SK-N-SH treated with all-trans-retinoic acid at 6 μM for 48 hours (cell line): Measurements from ENCODE around the gene ARAP1.

Experiments
- ATAC-seq: fragments of 200-7000 bp; cut with Tn5 transposase; 3 replicates; pipeline ENCODE4 v1.9.1; 2020; ENCODE audit warnings: mild to moderate bottlenecking, moderate library complexity
- ARNTL ChIP-seq: fragments of 450-650 bp; formaldehyde crosslinking; IDR thresholded peaks from 2 replicates; pipeline ENCODE4 v1.5.0; 2020; ENCODE audit warnings: low read depth, mild to moderate bottlenecking, moderate library complexity, borderline replicate concordance
- BACH2 ChIP-seq: fragments of 250-450 bp; sonication (Bioruptor Pico); IDR thresholded peaks from 2 replicates; pipeline ENCODE4 v1.9.0; 2021; ENCODE audit warnings: mild to moderate bottlenecking, borderline replicate concordance
- CSDC2 ChIP-seq: fragments of 250-450 bp; sonication (Bioruptor Pico); IDR thresholded peaks from 2 replicates; pipeline ENCODE4 v1.5.0; 2020; ENCODE audit warnings: mild to moderate bottlenecking, moderate library complexity
- ESRRG ChIP-seq: fragments of 250-450 bp; sonication (Bioruptor Pico); IDR thresholded peaks from 2 replicates; pipeline ENCODE4 v1.6.1; 2021; ENCODE audit warnings: mild to moderate bottlenecking
- OSR1 ChIP-seq: fragments of 250-450 bp; sonication (Bioruptor Pico); IDR thresholded peaks from 2 replicates; pipeline ENCODE4 v1.8.0; 2022; ENCODE audit warnings: moderate library complexity, mild to moderate bottlenecking, inconsistent platforms
- SNAI2 ChIP-seq: fragments of 250-450 bp; sonication (Bioruptor Pico); IDR thresholded peaks from 2 replicates; pipeline ENCODE4 v1.5.0; 2020; ENCODE audit warnings: mild to moderate bottlenecking, moderate library complexity
- TCF4 ChIP-seq: fragments of 250-450 bp; sonication (Bioruptor Pico); IDR thresholded peaks from 2 replicates; pipeline ENCODE4 v1.8.0; 2021; ENCODE audit warnings: mild to moderate bottlenecking, moderate library complexity, borderline replicate concordance
- TOX ChIP-seq: fragments of 250-450 bp; sonication (Bioruptor Pico); IDR thresholded peaks from 2 replicates; pipeline ENCODE4 v1.8.0; 2021; ENCODE audit warnings: mild to moderate bottlenecking, moderate library complexity, borderline replicate concordance
- ZNF565 ChIP-seq: fragments of 450-650 bp; formaldehyde crosslinking; conservative IDR thresholded peaks from 2 replicates; pipeline ENCODE4 v1.5.0; 2020; ENCODE audit warnings: low read depth, mild to moderate bottlenecking, moderate library complexity
- ZNF70 ChIP-seq: fragments of 450-650 bp; formaldehyde crosslinking; IDR thresholded peaks from 2 replicates; pipeline ENCODE4 v1.5.0; 2020; ENCODE audit warnings: mild to moderate bottlenecking, moderate library complexity
- TF ChIP-seq, protein P1 (sequence below): fragments of 250-450 bp; sonication (Bioruptor Pico); IDR thresholded peaks from 2 replicates; pipeline ENCODE4 v1.5.1; 2021; ENCODE audit warnings: mild to moderate bottlenecking, moderate library complexity
- TF ChIP-seq, protein P2 (sequence below): fragments of 250-450 bp; sonication (Bioruptor Pico); IDR thresholded peaks from 2 replicates; pipeline ENCODE4 v1.5.1; 2020; ENCODE audit warnings: low read depth, mild to moderate bottlenecking, moderate library complexity
- TF ChIP-seq, protein P3 (sequence below): fragments of 250-450 bp; sonication (Bioruptor Pico); IDR thresholded peaks from 2 replicates; pipeline ENCODE4 v1.8.0; 2020; ENCODE audit warnings: mild to moderate bottlenecking, moderate library complexity, borderline replicate concordance
- TF ChIP-seq, protein P4 (sequence below): fragments of 250-450 bp; sonication (Bioruptor Pico); IDR thresholded peaks from 2 replicates; pipeline ENCODE4 v1.5.0; 2020; ENCODE audit warnings: mild to moderate bottlenecking, moderate library complexity
- TF ChIP-seq, protein P5 (sequence below): fragments of 250-450 bp; sonication (Bioruptor Pico); IDR thresholded peaks from 2 replicates; pipeline ENCODE4 v1.8.0; 2021; ENCODE audit warnings: low read depth, mild to moderate bottlenecking, moderate library complexity, borderline replicate concordance

The ARAP1 gene

DNA sequence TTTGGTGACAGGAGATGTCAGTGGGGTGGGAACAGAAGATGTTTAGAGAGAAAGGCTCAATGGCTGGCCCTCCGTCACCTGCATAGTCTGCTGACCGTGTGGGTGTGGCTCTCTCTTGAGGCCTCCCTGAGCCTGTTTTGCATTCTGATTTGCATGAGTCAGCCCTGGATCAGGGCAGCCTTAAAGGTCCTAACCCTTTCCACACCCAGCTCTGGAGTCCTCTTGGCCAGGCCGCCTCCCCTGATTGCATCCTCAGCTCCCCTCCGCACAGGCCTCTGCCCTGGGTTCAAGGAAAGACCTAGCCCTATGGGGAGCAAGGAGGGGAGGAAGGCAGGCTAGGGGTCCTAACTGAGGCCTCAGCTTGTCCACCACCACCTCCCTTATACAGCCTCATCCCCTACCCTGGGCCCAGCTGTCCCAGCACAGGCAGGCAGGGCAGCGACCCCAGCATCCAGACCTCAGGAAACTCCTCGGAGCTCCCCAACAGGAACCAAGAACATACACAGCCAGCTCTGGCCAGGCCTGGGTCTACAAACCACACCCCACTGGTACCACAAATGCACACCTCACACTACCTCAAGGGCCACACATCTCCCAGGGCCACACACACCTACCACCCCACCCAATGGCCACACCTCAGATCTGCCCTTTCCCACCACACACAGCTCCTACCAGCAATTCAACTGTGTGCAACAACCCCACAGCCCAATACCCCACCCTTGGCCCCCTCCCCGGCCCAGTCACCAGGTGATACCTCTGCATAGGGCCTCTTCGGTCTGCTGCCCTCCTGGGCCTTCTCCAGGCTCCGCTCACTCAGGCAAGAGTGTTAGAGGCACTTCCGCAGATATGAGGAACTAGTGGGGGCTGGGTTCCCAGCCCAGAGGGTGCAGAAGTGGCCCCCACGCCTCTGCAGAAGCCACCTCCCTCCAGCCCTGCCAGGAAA lies 13.7 kb downstream of the ARAP1 start:
- no peak for ATAC-seq
- no peak for TF ChIP-seq ZNF565 (CRISPR knock-in tag)
- TF ChIP-seq, protein P1, sequence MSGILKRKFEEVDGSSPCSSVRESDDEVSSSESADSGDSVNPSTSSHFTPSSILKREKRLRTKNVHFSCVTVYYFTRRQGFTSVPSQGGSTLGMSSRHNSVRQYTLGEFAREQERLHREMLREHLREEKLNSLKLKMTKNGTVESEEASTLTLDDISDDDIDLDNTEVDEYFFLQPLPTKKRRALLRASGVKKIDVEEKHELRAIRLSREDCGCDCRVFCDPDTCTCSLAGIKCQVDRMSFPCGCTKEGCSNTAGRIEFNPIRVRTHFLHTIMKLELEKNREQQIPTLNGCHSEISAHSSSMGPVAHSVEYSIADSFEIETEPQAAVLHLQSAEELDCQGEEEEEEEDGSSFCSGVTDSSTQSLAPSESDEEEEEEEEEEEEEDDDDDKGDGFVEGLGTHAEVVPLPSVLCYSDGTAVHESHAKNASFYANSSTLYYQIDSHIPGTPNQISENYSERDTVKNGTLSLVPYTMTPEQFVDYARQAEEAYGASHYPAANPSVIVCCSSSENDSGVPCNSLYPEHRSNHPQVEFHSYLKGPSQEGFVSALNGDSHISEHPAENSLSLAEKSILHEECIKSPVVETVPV (CRISPR knock-in tag), result no peak
- no peak for TF ChIP-seq ARNTL (CRISPR knock-in tag)
- TF ChIP-seq, protein P2, sequence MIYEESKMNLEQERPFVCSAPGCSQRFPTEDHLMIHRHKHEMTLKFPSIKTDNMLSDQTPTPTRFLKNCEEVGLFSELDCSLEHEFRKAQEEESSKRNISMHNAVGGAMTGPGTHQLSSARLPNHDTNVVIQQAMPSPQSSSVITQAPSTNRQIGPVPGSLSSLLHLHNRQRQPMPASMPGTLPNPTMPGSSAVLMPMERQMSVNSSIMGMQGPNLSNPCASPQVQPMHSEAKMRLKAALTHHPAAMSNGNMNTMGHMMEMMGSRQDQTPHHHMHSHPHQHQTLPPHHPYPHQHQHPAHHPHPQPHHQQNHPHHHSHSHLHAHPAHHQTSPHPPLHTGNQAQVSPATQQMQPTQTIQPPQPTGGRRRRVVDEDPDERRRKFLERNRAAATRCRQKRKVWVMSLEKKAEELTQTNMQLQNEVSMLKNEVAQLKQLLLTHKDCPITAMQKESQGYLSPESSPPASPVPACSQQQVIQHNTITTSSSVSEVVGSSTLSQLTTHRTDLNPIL (CRISPR knock-in tag), result no peak
- TF ChIP-seq, protein P3, sequence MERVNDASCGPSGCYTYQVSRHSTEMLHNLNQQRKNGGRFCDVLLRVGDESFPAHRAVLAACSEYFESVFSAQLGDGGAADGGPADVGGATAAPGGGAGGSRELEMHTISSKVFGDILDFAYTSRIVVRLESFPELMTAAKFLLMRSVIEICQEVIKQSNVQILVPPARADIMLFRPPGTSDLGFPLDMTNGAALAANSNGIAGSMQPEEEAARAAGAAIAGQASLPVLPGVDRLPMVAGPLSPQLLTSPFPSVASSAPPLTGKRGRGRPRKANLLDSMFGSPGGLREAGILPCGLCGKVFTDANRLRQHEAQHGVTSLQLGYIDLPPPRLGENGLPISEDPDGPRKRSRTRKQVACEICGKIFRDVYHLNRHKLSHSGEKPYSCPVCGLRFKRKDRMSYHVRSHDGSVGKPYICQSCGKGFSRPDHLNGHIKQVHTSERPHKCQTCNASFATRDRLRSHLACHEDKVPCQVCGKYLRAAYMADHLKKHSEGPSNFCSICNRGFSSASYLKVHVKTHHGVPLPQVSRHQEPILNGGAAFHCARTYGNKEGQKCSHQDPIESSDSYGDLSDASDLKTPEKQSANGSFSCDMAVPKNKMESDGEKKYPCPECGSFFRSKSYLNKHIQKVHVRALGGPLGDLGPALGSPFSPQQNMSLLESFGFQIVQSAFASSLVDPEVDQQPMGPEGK (CRISPR knock-in tag), result no peak
- TF ChIP-seq, protein P4, sequence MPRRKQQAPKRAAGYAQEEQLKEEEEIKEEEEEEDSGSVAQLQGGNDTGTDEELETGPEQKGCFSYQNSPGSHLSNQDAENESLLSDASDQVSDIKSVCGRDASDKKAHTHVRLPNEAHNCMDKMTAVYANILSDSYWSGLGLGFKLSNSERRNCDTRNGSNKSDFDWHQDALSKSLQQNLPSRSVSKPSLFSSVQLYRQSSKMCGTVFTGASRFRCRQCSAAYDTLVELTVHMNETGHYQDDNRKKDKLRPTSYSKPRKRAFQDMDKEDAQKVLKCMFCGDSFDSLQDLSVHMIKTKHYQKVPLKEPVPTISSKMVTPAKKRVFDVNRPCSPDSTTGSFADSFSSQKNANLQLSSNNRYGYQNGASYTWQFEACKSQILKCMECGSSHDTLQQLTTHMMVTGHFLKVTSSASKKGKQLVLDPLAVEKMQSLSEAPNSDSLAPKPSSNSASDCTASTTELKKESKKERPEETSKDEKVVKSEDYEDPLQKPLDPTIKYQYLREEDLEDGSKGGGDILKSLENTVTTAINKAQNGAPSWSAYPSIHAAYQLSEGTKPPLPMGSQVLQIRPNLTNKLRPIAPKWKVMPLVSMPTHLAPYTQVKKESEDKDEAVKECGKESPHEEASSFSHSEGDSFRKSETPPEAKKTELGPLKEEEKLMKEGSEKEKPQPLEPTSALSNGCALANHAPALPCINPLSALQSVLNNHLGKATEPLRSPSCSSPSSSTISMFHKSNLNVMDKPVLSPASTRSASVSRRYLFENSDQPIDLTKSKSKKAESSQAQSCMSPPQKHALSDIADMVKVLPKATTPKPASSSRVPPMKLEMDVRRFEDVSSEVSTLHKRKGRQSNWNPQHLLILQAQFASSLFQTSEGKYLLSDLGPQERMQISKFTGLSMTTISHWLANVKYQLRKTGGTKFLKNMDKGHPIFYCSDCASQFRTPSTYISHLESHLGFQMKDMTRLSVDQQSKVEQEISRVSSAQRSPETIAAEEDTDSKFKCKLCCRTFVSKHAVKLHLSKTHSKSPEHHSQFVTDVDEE, result no peak
- no peak for TF ChIP-seq TCF4
- TF ChIP-seq TOX (CRISPR knock-in tag), result no peak
- TF ChIP-seq OSR1 (CRISPR knock-in tag), result no peak
- TF ChIP-seq CSDC2 (CRISPR knock-in tag), result no peak
- no peak for TF ChIP-seq SNAI2 (CRISPR knock-in tag)
- no peak for TF ChIP-seq BACH2
- no peak for TF ChIP-seq ESRRG

DNA sequence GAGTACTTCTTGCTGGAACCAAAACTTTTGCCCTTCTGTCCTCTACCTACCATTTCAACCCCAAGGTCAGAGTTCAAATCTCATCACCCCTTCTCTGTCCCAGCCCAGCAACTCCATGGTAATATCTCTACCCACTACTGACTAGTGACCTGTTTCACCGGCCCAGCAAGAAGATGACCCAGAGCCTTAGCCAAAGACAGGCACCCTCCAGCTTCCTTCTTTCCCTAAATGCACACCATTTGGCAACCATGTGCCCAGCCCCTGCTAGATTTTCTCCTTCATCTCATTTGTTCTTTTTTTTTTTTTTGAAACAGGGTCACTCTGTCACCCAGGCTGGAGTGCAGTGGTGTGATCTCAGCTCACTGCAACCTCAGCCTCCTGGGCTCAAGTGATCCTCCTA lies 14.9 kb downstream of the ARAP1 start:
- no peak for ATAC-seq
- TF ChIP-seq, protein P2 (CRISPR knock-in tag), result no peak
- TF ChIP-seq, protein P3 (CRISPR knock-in tag), result no peak
- no peak for TF ChIP-seq ZNF70
- TF ChIP-seq, protein P5, sequence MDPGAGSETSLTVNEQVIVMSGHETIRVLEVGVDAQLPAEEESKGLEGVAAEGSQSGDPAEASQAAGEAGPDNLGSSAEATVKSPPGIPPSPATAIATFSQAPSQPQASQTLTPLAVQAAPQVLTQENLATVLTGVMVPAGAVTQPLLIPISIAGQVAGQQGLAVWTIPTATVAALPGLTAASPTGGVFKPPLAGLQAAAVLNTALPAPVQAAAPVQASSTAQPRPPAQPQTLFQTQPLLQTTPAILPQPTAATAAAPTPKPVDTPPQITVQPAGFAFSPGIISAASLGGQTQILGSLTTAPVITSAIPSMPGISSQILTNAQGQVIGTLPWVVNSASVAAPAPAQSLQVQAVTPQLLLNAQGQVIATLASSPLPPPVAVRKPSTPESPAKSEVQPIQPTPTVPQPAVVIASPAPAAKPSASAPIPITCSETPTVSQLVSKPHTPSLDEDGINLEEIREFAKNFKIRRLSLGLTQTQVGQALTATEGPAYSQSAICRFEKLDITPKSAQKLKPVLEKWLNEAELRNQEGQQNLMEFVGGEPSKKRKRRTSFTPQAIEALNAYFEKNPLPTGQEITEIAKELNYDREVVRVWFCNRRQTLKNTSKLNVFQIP (CRISPR knock-in tag), result no peak
- no peak for TF ChIP-seq OSR1 (CRISPR knock-in tag)
- TF ChIP-seq ESRRG, result no peak
